Activated B cell treated with CpG ODN at 0.5 μM for 24 hours (primary cell): Measurements from ENCODE around the gene PDE5A. TPM values are rescaled to one million over a fixed set of nuclear protein-coding genes. Genes with fewer than 3 reads are reported as not detected.

Experiments used
- ATAC-seq: fragments of 200-7000 bp; cut with Tn5 transposase; one replicate; pipeline ENCODE4 v1.10.0; 2021; ENCODE audit warnings: low read depth, mild to moderate bottlenecking, moderate library complexity
- CTCF ChIA-PET: fragments of 350-600 bp; sonication (Branson Sonifier 250); formaldehyde crosslinking; loops from one replicate; lab custom pipeline; 2021; ENCODE audit warnings: antibody characterized with exemption; lab: Charles Lee
- POLR2A ChIA-PET: fragments of 350-600 bp; sonication (Branson Sonifier 250); formaldehyde crosslinking; loops from one replicate; lab custom pipeline; 2021; ENCODE audit warnings: antibody characterized with exemption; lab: Charles Lee
- DNase-seq: peaks from one replicate; pipeline ENCODE4 v3.0.0; 2022
- H3K27ac Mint-ChIP-seq: one replicate; pipeline ENCODE4 v1.8.0; 2020; ENCODE audit warnings: mixed read lengths
- H3K27me3 Mint-ChIP-seq: one replicate; pipeline ENCODE4 v1.8.0; 2021; ENCODE audit warnings: mixed read lengths
- H3K36me3 Mint-ChIP-seq: one replicate; pipeline ENCODE4 v1.8.0; 2021; ENCODE audit warnings: low read depth, mixed read lengths
- H3K4me1 Mint-ChIP-seq: one replicate; pipeline ENCODE4 v1.8.0; 2021; ENCODE audit warnings: mixed read lengths
- H3K4me3 Mint-ChIP-seq: one replicate; pipeline ENCODE4 v1.8.0; 2020; ENCODE audit warnings: mild to moderate bottlenecking, mixed read lengths
- H3K9me3 Mint-ChIP-seq: one replicate; pipeline ENCODE4 v1.8.0; 2020; ENCODE audit warnings: mixed read lengths
- CTCF ChIP-seq: fragments of 200-600 bp; IDR thresholded peaks from one replicate; pipeline ENCODE4 v1.8.0; 2022; ENCODE audit warnings: antibody characterized with exemption, mild to moderate bottlenecking
- intact Hi-C: fragments of 100-400 bp; cut with micrococcal nuclease; formaldehyde crosslinking; loops from one replicate; pipeline ENCODE4 v1.15.1; 2024
- total RNA-seq: library from RNA; stranded (reverse); gene quantifications from 2 replicates; pipeline ENCODE4 v1.2.3, GENCODE V29; 2022

PDE5A gene
- total RNA-seq, 1 donor from 2014 or later: 0.47 TPM

DNA sequence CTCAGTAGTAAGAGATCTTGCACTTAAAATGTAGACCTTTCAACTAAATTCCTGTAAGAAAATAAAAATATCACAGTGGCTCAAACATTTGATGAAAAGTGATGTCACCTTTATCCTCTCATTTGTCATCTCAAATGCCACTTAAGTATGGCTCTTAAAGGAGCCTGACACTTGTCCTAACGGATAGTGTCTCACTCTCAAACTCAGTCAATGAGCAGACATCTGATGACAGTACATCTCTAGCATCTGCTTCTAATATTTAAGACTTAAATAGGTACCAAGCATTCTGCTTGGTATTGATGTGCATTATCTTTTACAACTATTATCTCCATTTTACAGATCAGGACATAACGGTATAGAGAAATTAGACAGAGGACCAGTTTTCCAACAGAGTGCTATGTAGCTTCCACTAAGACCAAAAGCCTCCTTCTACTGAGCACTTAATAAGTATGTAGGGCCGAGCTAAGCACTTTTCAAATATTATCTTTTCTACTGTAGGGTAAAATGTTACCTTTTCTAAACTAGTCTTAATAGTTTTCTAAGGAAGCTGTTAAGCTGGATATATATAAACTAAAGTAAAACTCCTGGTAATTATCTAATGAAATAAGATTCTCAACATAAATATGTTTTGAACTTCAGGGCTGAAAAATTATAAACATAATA lies 110.2 kb downstream of the PDE5A start:
- CTCF ChIA-PET: no interaction called here
- H3K27ac Mint-ChIP-seq: no peak overlapping the region
- no peaks in the 10 kb centered on the region for H3K27me3 Mint-ChIP-seq
- no peaks in the 10 kb centered on the region for H3K9me3 Mint-ChIP-seq
- intact Hi-C loops: no loop called here
- H3K4me1 Mint-ChIP-seq: no peaks in the 10 kb centered on the region
- POLR2A ChIA-PET: no interaction called here
- H3K36me3 Mint-ChIP-seq: peaks cover 39% of the 10 kb centered on the region
- DNase-seq (no peak), ATAC-seq (no peak)
- H3K4me3 Mint-ChIP-seq: no peak overlapping the region
- no peak for TF ChIP-seq CTCF

- no peaks in the 10 kb centered on the region for H3K27me3 Mint-ChIP-seq
- H3K27ac Mint-ChIP-seq: no peak overlapping the region
- ChIA-PET POLR2A (no interaction called here), CTCF (no interaction called here)
- intact Hi-C loops: no loop called here
- H3K4me3 Mint-ChIP-seq: no peak overlapping the region
- ATAC-seq (no peak), DNase-seq (no peak)
- H3K4me1 Mint-ChIP-seq: no peaks in the 10 kb centered on the region
- no peak for TF ChIP-seq CTCF
- H3K36me3 Mint-ChIP-seq: peaks cover 45% of the 10 kb centered on the region
- no peaks in the 10 kb centered on the region for H3K9me3 Mint-ChIP-seq
Observed at GRCh38 chr4:119517361-119518229, 111.0 kb downstream of the PDE5A start.

GRCh38 chr4:119512398-119512797 lies 116.2 kb downstream of the PDE5A start:
- H3K9me3 Mint-ChIP-seq: no peaks in the 10 kb centered on the region
- intact Hi-C loops: no loop called here
- TF ChIP-seq CTCF: no peak
- DNase-seq: no peak
- H3K4me3 Mint-ChIP-seq: no peak overlapping the region
- POLR2A ChIA-PET: no interaction called here
- H3K27me3 Mint-ChIP-seq: no peaks in the 10 kb centered on the region
- H3K36me3 Mint-ChIP-seq: peaks cover 24% of the 10 kb centered on the region
- CTCF ChIA-PET: no interaction called here
- no peak for ATAC-seq
- no peak overlapping the region for H3K27ac Mint-ChIP-seq
- no peaks in the 10 kb centered on the region for H3K4me1 Mint-ChIP-seq

- Mint-ChIP-seq H3K27ac (no peak overlapping the region), H3K36me3 (peaks cover 24% of the 10 kb centered on the region), H3K27me3 (no peaks in the 10 kb centered on the region), H3K9me3 (no peaks in the 10 kb centered on the region), H3K4me3 (no peak overlapping the region), H3K4me1 (no peaks in the 10 kb centered on the region)
- intact Hi-C loops: no loop called here
- no peak for DNase-seq
- CTCF ChIA-PET: no interaction called here
- POLR2A ChIA-PET: no interaction called here
- no peak for ATAC-seq
- TF ChIP-seq CTCF: no peak
Observed at GRCh38 chr4:119510395-119511149, 118.0 kb downstream of the PDE5A start.

DNA sequence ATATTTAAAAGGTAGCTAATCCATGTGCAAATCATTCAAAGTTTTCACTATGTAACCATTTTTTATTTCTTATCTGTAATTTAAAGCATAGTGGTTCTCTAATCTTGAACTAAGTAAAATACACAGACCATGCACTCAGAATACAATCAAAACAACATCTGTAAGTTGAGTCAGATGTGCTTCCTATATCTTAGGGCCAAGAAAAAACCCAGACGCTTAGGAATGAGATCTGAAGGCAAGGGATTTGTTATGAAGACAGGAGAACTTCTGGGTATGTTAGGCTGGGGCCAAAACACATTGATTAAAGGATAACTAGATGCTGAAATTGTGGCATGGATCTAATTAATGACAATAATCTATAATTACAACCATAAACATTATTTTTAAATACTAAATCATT lies 120.3 kb downstream of the PDE5A start:
- ATAC-seq: no peak
- Mint-ChIP-seq H3K27me3 (no peaks in the 10 kb centered on the region), H3K27ac (no peak overlapping the region), H3K4me3 (no peak overlapping the region), H3K36me3 (peaks cover 24% of the 10 kb centered on the region), H3K4me1 (no peaks in the 10 kb centered on the region), H3K9me3 (no peaks in the 10 kb centered on the region)
- DNase-seq: no peak
- CTCF ChIA-PET: no interaction called here
- no peak for TF ChIP-seq CTCF
- POLR2A ChIA-PET: no interaction called here
- intact Hi-C loops: no loop called here
